Stimulated activated CD4-positive, alpha-beta T cell treated with anti-CD3 and anti-CD28 coated beads, Interleukin-4, amount 100 ng/mL, for 4 hours (primary cell): ENCODE data around the gene SLC26A3.

Experiments
- DNase-seq, 2 experiments: peaks; one replicate each; pipeline ENCODE4 v3.0.0-alpha.2; 2020

Gene SLC26A3

GRCh38 chr7:107815254-107815882, 12.3 kb upstream of the SLC26A3 start:
- no peak for DNase-seq

- no peak for DNase-seq
Measured at GRCh38 chr7:107813524-107813923, 10.5 kb upstream of the SLC26A3 start.

GRCh38 chr7:107811934-107812333, 8.9 kb upstream of the SLC26A3 start:
- DNase-seq = no peak

GRCh38 chr7:107810626-107811025, 7.6 kb upstream of the SLC26A3 start:
- DNase-seq = no peak

- DNase-seq = no peak
Measured at GRCh38 chr7:107809179-107809578, 6.2 kb upstream of the SLC26A3 start.

- DNase-seq = no peak
Measured at GRCh38 chr7:107799647-107800264, 3.3 kb downstream of the SLC26A3 start.

- DNase-seq = no peak
Measured at GRCh38 chr7:107792364-107792763, 10.7 kb downstream of the SLC26A3 start.

GRCh38 chr7:107789647-107790046, 13.4 kb downstream of the SLC26A3 start:
- DNase-seq = no peak

GRCh38 chr7:107788662-107789061, 14.4 kb downstream of the SLC26A3 start:
- DNase-seq = no peak

GRCh38 chr7:107788216-107788615, 14.8 kb downstream of the SLC26A3 start:
- no peak for DNase-seq

- no peak for DNase-seq
Measured at GRCh38 chr7:107785926-107786325, 17.1 kb downstream of the SLC26A3 start.

GRCh38 chr7:107785170-107785569, 17.9 kb downstream of the SLC26A3 start:
- no peak for DNase-seq

GRCh38 chr7:107783648-107784047, 19.4 kb downstream of the SLC26A3 start:
- DNase-seq = no peak

- DNase-seq = no peak
Measured at GRCh38 chr7:107782374-107782773, 20.6 kb downstream of the SLC26A3 start.

- DNase-seq = no peak
Measured at GRCh38 chr7:107779647-107780099, 23.4 kb downstream of the SLC26A3 start.

GRCh38 chr7:107778283-107778682, 24.7 kb downstream of the SLC26A3 start:
- DNase-seq = no peak

GRCh38 chr7:107777702-107778101, 25.3 kb downstream of the SLC26A3 start:
- DNase-seq = no peak

GRCh38 chr7:107773027-107773426, 30.0 kb downstream of the SLC26A3 start:
- DNase-seq = no peak

- no peak for DNase-seq
Measured at GRCh38 chr7:107768263-107768662, 34.8 kb downstream of the SLC26A3 start.

- DNase-seq = no peak
Measured at GRCh38 chr7:107767391-107767790, 35.6 kb downstream of the SLC26A3 start.

- no peak for DNase-seq
Measured at GRCh38 chr7:107758667-107759066, 44.4 kb downstream of the SLC26A3 start.

GRCh38 chr7:107754642-107755041, 48.4 kb downstream of the SLC26A3 start:
- no peak for DNase-seq

- DNase-seq = no peak
Measured at GRCh38 chr7:107751113-107751512, 51.9 kb downstream of the SLC26A3 start.

- DNase-seq = no peak
Measured at GRCh38 chr7:107746006-107746405, 57.0 kb downstream of the SLC26A3 start.

- DNase-seq = no peak
Measured at GRCh38 chr7:107744345-107744750, 58.7 kb downstream of the SLC26A3 start.
